ENCODE results near the gene RASGEF1C.

RASGEF1C gene

DNA sequence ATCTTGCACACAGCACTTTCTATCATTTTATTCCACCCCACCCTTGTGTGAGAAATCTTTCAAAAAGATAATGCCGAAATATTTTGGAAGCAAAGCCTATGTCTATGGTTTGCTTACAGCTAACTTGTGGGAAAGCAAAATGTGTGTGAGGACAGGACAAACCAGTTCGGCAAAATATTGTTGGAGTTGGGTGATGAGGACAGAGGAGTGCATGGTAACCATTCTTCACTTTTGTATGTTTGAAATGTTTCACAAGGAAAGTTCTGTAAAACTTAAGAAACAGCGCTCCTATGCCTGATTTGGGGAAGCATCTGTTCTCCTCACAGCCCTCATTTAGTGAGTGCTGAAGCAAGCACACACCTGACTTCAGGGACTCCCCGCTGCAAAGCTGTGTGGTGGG is 75.5 kb downstream of the RASGEF1C start:
- Histone ChIP-seq H3K27me3 (ENCODE audit: insufficient read depth, low read length, poor library complexity, severe bottlenecking) (no peaks in the 10 kb centered on the region), H3K9me3 (ENCODE audit: insufficient read depth, low read depth, low read length) (no peaks in the 10 kb centered on the region), H3K79me2 (ENCODE audit: insufficient read depth, low read length) (no peaks in the 10 kb centered on the region), H3K9ac (ENCODE audit: low read depth, low read length, poor library complexity, severe bottlenecking) (no peak overlapping the region), H4K20me1 (ENCODE audit: insufficient read depth, low read length, poor library complexity, severe bottlenecking) (no peaks in the 10 kb centered on the region), H3K4me2 (ENCODE audit: low read depth, low read length, poor library complexity, severe bottlenecking) (no peak overlapping the region), H3K4me1 (ENCODE audit: insufficient read depth, low read length, poor library complexity, severe bottlenecking) (peaks cover 12% of the 10 kb centered on the region), H3F3A (ENCODE audit: low read depth) (no peaks in the 10 kb centered on the region), H2AFZ (ENCODE audit: low read length) (no peak overlapping the region), H3K36me3 (ENCODE audit: insufficient read depth, low read length) (no peaks in the 10 kb centered on the region), H3K4me3 (ENCODE audit: low read length, poor library complexity, severe bottlenecking) (no peak overlapping the region), H3K9me2 (replicated peaks; ENCODE audit: low read depth, low read length) (no peaks in the 10 kb centered on the region)
- no peak for TF ChIP-seq EZH2phosphoT487 (IDR thresholded peaks at IDR 0.05; ENCODE audit: borderline replicate concordance)
- TF ChIP-seq CTCF (conservative IDR thresholded peaks at IDR 0.05; ENCODE audit: low read length): no peak

DNA sequence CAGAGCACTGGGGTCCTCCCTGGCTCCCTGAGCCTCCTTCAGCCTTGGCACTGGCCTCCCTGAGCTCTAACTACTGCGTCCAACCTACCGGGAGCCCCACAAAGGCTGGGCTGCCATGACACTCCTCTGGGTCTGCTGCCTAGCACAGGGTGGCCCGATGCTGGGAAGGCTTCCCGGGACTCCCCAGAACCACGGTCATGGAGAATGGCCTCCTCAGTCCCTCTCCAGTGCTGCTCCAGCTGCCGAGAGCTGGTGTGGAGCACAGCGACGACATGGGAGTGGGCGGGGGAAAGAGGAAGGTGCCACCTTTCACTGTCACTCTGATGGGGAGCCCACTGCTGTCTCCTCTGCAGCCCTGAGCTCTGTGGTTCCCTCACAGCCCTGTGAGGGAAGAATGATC is 76.0 kb downstream of the RASGEF1C start:
- no peaks in the 10 kb centered on the region for H3K79me2 ChIP-seq (ENCODE audit: insufficient read depth, low read length)
- no peaks in the 10 kb centered on the region for H3K9me2 ChIP-seq (replicated peaks; ENCODE audit: low read depth, low read length)
- no peaks in the 10 kb centered on the region for H3K9me3 ChIP-seq (ENCODE audit: insufficient read depth, low read depth, low read length)
- H2AFZ ChIP-seq (ENCODE audit: low read length): no peak overlapping the region
- no peaks in the 10 kb centered on the region for H4K20me1 ChIP-seq (ENCODE audit: insufficient read depth, low read length, poor library complexity, severe bottlenecking)
- H3K36me3 ChIP-seq (ENCODE audit: insufficient read depth, low read length): no peaks in the 10 kb centered on the region
- H3K4me1 ChIP-seq (ENCODE audit: insufficient read depth, low read length, poor library complexity, severe bottlenecking): peaks cover 12% of the 10 kb centered on the region
- no peak overlapping the region for H3K4me3 ChIP-seq (ENCODE audit: low read length, poor library complexity, severe bottlenecking)
- no peaks in the 10 kb centered on the region for H3F3A ChIP-seq (ENCODE audit: low read depth)
- H3K27me3 ChIP-seq (ENCODE audit: insufficient read depth, low read length, poor library complexity, severe bottlenecking): no peaks in the 10 kb centered on the region
- no peak overlapping the region for H3K9ac ChIP-seq (ENCODE audit: low read depth, low read length, poor library complexity, severe bottlenecking)
- no peak overlapping the region for H3K4me2 ChIP-seq (ENCODE audit: low read depth, low read length, poor library complexity, severe bottlenecking)
- TF ChIP-seq EZH2phosphoT487 (IDR thresholded peaks at IDR 0.05; ENCODE audit: borderline replicate concordance) (no peak), CTCF (conservative IDR thresholded peaks at IDR 0.05; ENCODE audit: low read length) (no peak)

DNA sequence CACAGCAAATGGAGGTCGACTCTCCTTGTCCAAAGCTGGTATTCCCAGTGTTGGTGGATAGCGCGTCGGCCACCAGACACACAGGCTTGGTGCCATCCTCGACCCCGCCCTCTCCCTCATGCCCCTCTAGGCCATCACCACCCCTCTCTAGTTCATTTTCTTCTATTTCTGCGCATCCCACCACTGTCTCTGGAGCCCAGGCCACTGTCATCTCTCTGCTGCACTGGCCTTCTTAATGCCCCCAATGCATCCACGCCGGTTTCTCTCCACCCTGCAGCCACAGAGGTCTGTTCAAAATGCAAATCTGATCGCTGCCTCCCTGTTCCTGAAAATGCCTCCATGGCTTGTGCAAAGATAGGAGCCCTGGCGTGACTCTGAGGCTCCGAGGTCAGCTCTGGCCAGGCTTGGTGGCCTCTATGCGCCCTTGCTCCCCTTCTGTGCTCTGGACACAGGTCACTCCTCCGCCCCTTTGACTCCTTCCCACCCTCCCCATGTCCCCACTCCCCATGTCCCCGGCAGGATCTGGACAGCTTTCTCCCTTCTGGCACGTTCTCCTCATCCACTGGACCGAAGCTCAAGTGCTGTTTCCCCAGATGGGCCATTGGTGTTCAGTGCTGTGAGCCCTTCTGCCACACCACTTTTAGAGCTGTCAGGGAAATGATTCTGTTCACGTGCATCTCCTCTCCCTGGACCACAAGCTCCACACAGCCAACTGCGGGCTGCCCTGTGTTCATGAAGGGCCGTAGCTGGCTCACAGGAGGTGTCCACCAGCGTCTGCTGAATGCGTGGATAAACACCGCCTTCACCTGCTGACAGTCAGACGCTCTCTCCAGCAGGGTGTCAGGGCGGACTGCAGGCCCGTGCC is 77.9 kb downstream of the RASGEF1C start:
- no peak for TF ChIP-seq EZH2phosphoT487 (IDR thresholded peaks at IDR 0.05; ENCODE audit: borderline replicate concordance)
- no peak for TF ChIP-seq CTCF (conservative IDR thresholded peaks at IDR 0.05; ENCODE audit: low read length)
- Histone ChIP-seq H3K36me3 (ENCODE audit: insufficient read depth, low read length) (no peaks in the 10 kb centered on the region), H4K20me1 (ENCODE audit: insufficient read depth, low read length, poor library complexity, severe bottlenecking) (no peaks in the 10 kb centered on the region), H3K9ac (ENCODE audit: low read depth, low read length, poor library complexity, severe bottlenecking) (no peak overlapping the region), H3K27me3 (ENCODE audit: insufficient read depth, low read length, poor library complexity, severe bottlenecking) (no peaks in the 10 kb centered on the region), H3K9me2 (replicated peaks; ENCODE audit: low read depth, low read length) (no peaks in the 10 kb centered on the region), H3K9me3 (ENCODE audit: insufficient read depth, low read depth, low read length) (no peaks in the 10 kb centered on the region), H3K4me1 (ENCODE audit: insufficient read depth, low read length, poor library complexity, severe bottlenecking) (peaks cover 12% of the 10 kb centered on the region), H3K4me2 (ENCODE audit: low read depth, low read length, poor library complexity, severe bottlenecking) (no peak overlapping the region), H2AFZ (ENCODE audit: low read length) (no peak overlapping the region), H3K4me3 (ENCODE audit: low read length, poor library complexity, severe bottlenecking) (no peak overlapping the region), H3K79me2 (ENCODE audit: insufficient read depth, low read length) (no peaks in the 10 kb centered on the region), H3F3A (ENCODE audit: low read depth) (no peaks in the 10 kb centered on the region)
